Stimulated activated CD8-positive, alpha-beta memory T cell treated with anti-CD3 and anti-CD28 coated beads, Interleukin-7, amount 100 ng/mL, for 1 hour (primary cell): Measurements from ENCODE around the gene KCNIP2.

ENCODE experiments used
- DNase-seq, 2 donors: peaks; one replicate each; pipeline ENCODE4 v3.0.0-alpha.2; 2020; ENCODE audit warnings: low read depth in 2 of 2

The KCNIP2 gene

GRCh38 chr10:101782811-101783735 lies 60.5 kb downstream of the KCNIP2 start, which contains the start of gene NPM3:
Gene NPM3 (minus strand): TSS chr10:101783446. CDS start chr10:101783390, 56 bp downstream.
- DNase-seq: peak; percentile 61 to 65

GRCh38 chr10:101781984-101782810 lies 61.4 kb downstream of the KCNIP2 start:
- DNase-seq: no peak

GRCh38 chr10:101781655-101781983 lies 62.0 kb downstream of the KCNIP2 start:
- no peak for DNase-seq

GRCh38 chr10:101780818-101781654 lies 62.6 kb downstream of the KCNIP2 start:
- peak; percentile 34 to 51 for DNase-seq

- DNase-seq: no peak
Measured at GRCh38 chr10:101780187-101780817, 63.3 kb downstream of the KCNIP2 start.

GRCh38 chr10:101779544-101780186 lies 63.9 kb downstream of the KCNIP2 start:
- DNase-seq: peak; percentile 63 to 74

- DNase-seq: no peak
Measured at GRCh38 chr10:101778781-101779543, 64.6 kb downstream of the KCNIP2 start.

GRCh38 chr10:101778151-101778780 lies 65.3 kb downstream of the KCNIP2 start:
- DNase-seq: no peak

GRCh38 chr10:101777619-101778145 lies 65.9 kb downstream of the KCNIP2 start:
- DNase-seq: no peak

GRCh38 chr10:101776161-101776817 lies 67.3 kb downstream of the KCNIP2 start:
- DNase-seq: no peak
